Fibroblast of lung (primary cell): ENCODE results near the gene NPTX1. TPM values are rescaled to one million over a fixed set of nuclear protein-coding genes. Genes with fewer than 3 reads are reported as not detected.

Experiments used
- DNase-seq, 2 donors: peaks; one replicate each; pipeline versions ENCODE4 v3.0.0 to v3.0.0-alpha.2; 2010; ENCODE audit warnings: low read depth in 2 of 2
- H2AFZ ChIP-seq: 2 replicates; pipeline ENCODE4 v1.5.1; 2012; ENCODE audit warnings: low read length, control low read depth, inconsistent platforms
- H3K27ac ChIP-seq: 2 replicates; pipeline ENCODE4 v1.5.1; 2011; ENCODE audit warnings: low read length, control low read depth; ENCODE audit not compliant: insufficient read depth
- H3K27me3 ChIP-seq: 2 replicates; pipeline ENCODE4 v1.5.1; 2011; ENCODE audit warnings: mild to moderate bottlenecking, low read length; ENCODE audit not compliant: control insufficient read depth, insufficient read depth
- H3K36me3 ChIP-seq: 2 replicates; pipeline ENCODE4 v1.5.1; 2011; ENCODE audit warnings: low read length; ENCODE audit not compliant: control insufficient read depth, insufficient read depth
- H3K4me1 ChIP-seq: 2 replicates; pipeline ENCODE4 v1.5.1; 2011; ENCODE audit warnings: low read length; ENCODE audit not compliant: control insufficient read depth, insufficient read depth; ENCODE audit errors: extremely low read depth
- H3K4me2 ChIP-seq: 2 replicates; pipeline ENCODE4 v1.5.1; 2011; ENCODE audit warnings: low read length, control low read depth; ENCODE audit not compliant: insufficient read depth; ENCODE audit errors: extremely low read depth
- H3K4me3 ChIP-seq, 4 experiments: fragments of 200-600 bp in 1 of 4; sonication (generic) in 1 of 4; replicated peaks in 1 of 4; 2 replicates each; pipeline ENCODE4 v1.5.1; 2011 to 2016; ENCODE audit warnings: low read length in 4 of 4, low read depth in 3 of 4, mild to moderate bottlenecking in 3 of 4, control low read depth in 2 of 4, inconsistent platforms in 1 of 4, mixed read lengths in 1 of 4; ENCODE audit not compliant: insufficient read depth in 1 of 4; ENCODE audit errors: control extremely low read depth in 1 of 4
- H3K79me2 ChIP-seq: 2 replicates; pipeline ENCODE4 v1.5.1; 2012; ENCODE audit warnings: mild to moderate bottlenecking, low read length, inconsistent platforms; ENCODE audit not compliant: control insufficient read depth, insufficient read depth
- H3K9ac ChIP-seq: 2 replicates; pipeline ENCODE4 v1.5.1; 2011; ENCODE audit warnings: mild to moderate bottlenecking, low read length, control low read depth; ENCODE audit not compliant: insufficient read depth
- H3K9me3 ChIP-seq: 2 replicates; pipeline ENCODE4 v1.5.1; 2012; ENCODE audit warnings: low read depth, low read length; ENCODE audit not compliant: control insufficient read depth, insufficient read depth
- H4K20me1 ChIP-seq: 2 replicates; pipeline ENCODE4 v1.5.1; 2011; ENCODE audit warnings: low read length; ENCODE audit not compliant: control insufficient read depth, insufficient read depth; ENCODE audit errors: extremely low read depth
- CTCF ChIP-seq, 2 donors: IDR thresholded peaks in 1 of 2; conservative IDR thresholded peaks in 1 of 2; 1 replicate in 1 of 2; 2 replicates in 1 of 2; pipeline ENCODE4 v1.5.1; 2011 to 2012; ENCODE audit warnings: low read length in 2 of 2, control low read depth in 1 of 2, inconsistent platforms in 1 of 2, low read depth in 1 of 2, mild to moderate bottlenecking in 1 of 2
- EZH2 ChIP-seq: IDR thresholded peaks from 2 replicates; pipeline ENCODE4 v1.5.1; 2012; ENCODE audit warnings: low read length, control low read depth, mild to moderate bottlenecking; ENCODE audit errors: missing control alignments
- polyA plus RNA-seq, 2 donors: library from polyadenylated mRNA; depleted of rRNA in 1 of 2; stranded (reverse) in 1 of 2; unstranded in 1 of 2; fragments of >200 nt; gene quantifications; 2 replicates each; pipeline ENCODE4 v1.2.1, GENCODE V29; 2011 to 2012; ENCODE audit warnings: missing spikeins in 1 of 2
- total RNA-seq: library from RNA; depleted of rRNA; stranded (reverse); fragments of >200 nt; gene quantifications from 2 replicates; pipeline ENCODE4 v1.2.1, GENCODE V29; 2014

NPTX1 gene
- total and polyA plus RNA-seq, 2 donors (not counting 1 experiment from before 2014, with no cell fraction given): 14.9 to 31.2 TPM

DNA sequence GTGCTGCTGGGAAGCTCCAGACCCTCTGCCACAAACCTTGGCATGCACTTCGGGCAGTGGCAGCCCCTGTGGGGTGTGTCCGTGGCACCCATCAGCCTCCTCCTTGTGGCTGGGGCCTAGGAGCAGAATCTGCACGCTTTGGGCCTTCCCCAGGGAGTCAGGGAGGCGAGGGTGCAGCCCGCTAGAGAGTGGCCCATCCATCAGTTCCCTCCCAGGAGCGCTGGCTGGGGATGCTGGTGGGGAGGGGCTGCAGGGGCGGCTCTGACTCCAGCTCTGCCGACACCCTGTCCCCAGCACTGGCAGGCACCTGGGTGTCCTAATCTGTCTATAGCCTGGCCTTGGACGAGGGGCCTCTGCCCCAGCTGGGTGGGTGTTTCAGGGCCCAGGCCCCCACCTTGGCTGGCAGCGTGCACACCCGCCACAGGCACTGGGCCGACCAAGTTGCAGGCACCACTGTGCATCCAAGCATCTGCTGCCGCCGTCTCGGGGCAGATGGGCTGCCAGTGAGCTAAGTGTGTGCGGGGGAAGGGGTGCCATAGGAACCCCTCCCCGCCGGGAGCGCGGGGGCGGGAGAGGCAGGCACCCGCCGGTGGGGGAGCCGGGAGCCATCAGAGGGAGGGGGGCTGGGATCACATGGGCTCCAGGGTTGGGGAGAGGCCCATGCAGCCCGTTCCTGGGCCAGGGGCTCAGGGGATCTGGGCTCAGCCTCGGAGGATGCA, 31.2 kb downstream of the NPTX1 start:
- Histone ChIP-seq H3K9me3 (no peaks in the 10 kb centered on the region), H3K36me3 (no peaks in the 10 kb centered on the region), H3K4me2 (no peak overlapping the region), H3K4me1 (peaks cover 2% of the 10 kb centered on the region), H3K27ac (no peak overlapping the region), H3K4me3 (no peak overlapping the region), H3K79me2 (no peaks in the 10 kb centered on the region), H3K27me3 (no peaks in the 10 kb centered on the region), H3K9ac (no peak overlapping the region), H2AFZ (no peak overlapping the region), H4K20me1 (no peaks in the 10 kb centered on the region)
- no peak for TF ChIP-seq CTCF (conservative IDR thresholded peaks at IDR 0.05 in 1 of 2, IDR thresholded peaks at IDR 0.05 in 1 of 2; ENCODE audit: low read depth in 1 of 2, low read length in 2 of 2)
- no peak for TF ChIP-seq EZH2
- no peak for DNase-seq

- DNase-seq: no peak
- no peak for TF ChIP-seq CTCF (conservative IDR thresholded peaks at IDR 0.05 in 1 of 2, IDR thresholded peaks at IDR 0.05 in 1 of 2; ENCODE audit: low read depth in 1 of 2, low read length in 2 of 2)
- H3K4me3 ChIP-seq: no peak overlapping the region
These were observed 31.8 kb downstream of the NPTX1 start for GRCh38 chr17:80444644-80444979.

GRCh38 chr17:80443916-80444643, 32.3 kb downstream of the NPTX1 start:
- H3K36me3 ChIP-seq: no peaks in the 10 kb centered on the region
- H3K79me2 ChIP-seq: no peaks in the 10 kb centered on the region
- TF ChIP-seq CTCF (conservative IDR thresholded peaks at IDR 0.05 in 1 of 2, IDR thresholded peaks at IDR 0.05 in 1 of 2; ENCODE audit: low read depth in 1 of 2, low read length in 2 of 2): no peak
- no peak for TF ChIP-seq EZH2
- H3K9ac ChIP-seq: no peak overlapping the region
- H3K27ac ChIP-seq: no peak overlapping the region
- DNase-seq: no peak
- no peaks in the 10 kb centered on the region for H3K4me1 ChIP-seq
- no peaks in the 10 kb centered on the region for H3K9me3 ChIP-seq
- no peaks in the 10 kb centered on the region for H4K20me1 ChIP-seq
- H2AFZ ChIP-seq: no peak overlapping the region
- no peak overlapping the region for H3K4me2 ChIP-seq
- H3K27me3 ChIP-seq: no peaks in the 10 kb centered on the region
- no peak overlapping the region for H3K4me3 ChIP-seq

More at GRCh38 chr17:80444644-80444979, 31.8 kb downstream of the NPTX1 start:
- no peak overlapping the region for H2AFZ ChIP-seq
- no peak overlapping the region for H3K27ac ChIP-seq
- no peak overlapping the region for H3K4me2 ChIP-seq
- no peaks in the 10 kb centered on the region for H3K9me3 ChIP-seq
- H3K9ac ChIP-seq: no peak overlapping the region
- H3K4me1 ChIP-seq: no peaks in the 10 kb centered on the region
- no peaks in the 10 kb centered on the region for H3K27me3 ChIP-seq
- no peaks in the 10 kb centered on the region for H3K79me2 ChIP-seq
- H4K20me1 ChIP-seq: no peaks in the 10 kb centered on the region
- H3K36me3 ChIP-seq: no peaks in the 10 kb centered on the region
